Measurements from ENCODE around the gene TOR2A.

DNA sequence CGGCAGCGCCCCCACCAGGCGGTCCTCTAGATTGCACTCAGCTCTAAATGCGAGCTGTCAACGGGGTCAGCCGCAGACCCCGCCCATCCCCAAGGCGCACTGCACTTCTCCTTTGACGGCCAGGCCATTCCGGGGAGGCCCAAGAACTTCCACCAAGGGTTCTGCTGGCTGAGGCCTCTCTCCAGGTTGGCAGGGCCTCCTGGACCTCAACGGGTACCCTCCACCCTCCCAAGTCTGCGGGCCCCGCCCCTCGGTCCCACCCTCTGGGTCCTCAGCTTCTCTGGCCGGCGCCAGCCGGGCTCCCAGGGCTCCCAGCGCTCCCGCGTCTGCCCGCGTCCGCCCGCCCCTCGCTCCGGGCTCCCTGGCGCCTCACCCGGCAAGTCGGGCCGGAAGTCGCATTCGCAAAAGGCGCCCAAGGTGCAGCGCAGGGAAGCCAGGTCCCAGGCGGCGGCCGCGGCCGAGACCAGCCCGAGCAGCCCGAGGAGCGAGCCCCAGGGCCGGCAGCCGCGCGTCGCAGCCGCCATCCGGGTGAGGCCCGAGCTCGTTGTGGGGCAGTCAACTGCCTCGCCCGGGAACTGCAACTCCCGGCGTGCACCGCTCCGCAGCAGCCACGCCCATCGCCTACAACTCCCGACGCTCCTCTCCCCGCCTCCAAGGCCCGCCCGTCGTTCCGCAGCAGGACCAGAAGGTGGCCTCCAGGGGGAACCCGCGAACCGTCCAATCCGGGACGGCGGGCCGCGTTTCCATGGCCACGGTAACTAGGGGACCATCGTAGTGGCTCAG is at the start of gene TOR2A:
- TF ChIP-seq, protein P1, sequence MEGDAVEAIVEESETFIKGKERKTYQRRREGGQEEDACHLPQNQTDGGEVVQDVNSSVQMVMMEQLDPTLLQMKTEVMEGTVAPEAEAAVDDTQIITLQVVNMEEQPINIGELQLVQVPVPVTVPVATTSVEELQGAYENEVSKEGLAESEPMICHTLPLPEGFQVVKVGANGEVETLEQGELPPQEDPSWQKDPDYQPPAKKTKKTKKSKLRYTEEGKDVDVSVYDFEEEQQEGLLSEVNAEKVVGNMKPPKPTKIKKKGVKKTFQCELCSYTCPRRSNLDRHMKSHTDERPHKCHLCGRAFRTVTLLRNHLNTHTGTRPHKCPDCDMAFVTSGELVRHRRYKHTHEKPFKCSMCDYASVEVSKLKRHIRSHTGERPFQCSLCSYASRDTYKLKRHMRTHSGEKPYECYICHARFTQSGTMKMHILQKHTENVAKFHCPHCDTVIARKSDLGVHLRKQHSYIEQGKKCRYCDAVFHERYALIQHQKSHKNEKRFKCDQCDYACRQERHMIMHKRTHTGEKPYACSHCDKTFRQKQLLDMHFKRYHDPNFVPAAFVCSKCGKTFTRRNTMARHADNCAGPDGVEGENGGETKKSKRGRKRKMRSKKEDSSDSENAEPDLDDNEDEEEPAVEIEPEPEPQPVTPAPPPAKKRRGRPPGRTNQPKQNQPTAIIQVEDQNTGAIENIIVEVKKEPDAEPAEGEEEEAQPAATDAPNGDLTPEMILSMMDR (IDR thresholded peaks at IDR 0.05; ENCODE audit: poor library complexity), result peak; percentile 99
- no peak for TF ChIP-seq EZH2 (IDR thresholded peaks at IDR 0.05; ENCODE audit: borderline replicate concordance)

Measured in hepatocyte (in vitro differentiated cells).